Liver (tissue), 9 donors: ENCODE results near the gene RFWD3. TPM values are rescaled to one million over a fixed set of nuclear protein-coding genes. Genes with fewer than 3 reads are reported as not detected.

Source experiments
- DNase-seq: peaks from one replicate; pipeline ENCODE4 v3.0.0-alpha.2; 2017; ENCODE audit warnings: low spot score
- H3K27ac ChIP-seq, 2 donors: one replicate each; pipeline ENCODE4 v1.7.0; 2013; ENCODE audit warnings: inconsistent platforms in 2 of 2, low read length in 2 of 2, control low read depth in 1 of 2, low read depth in 1 of 2, mild to moderate bottlenecking in 1 of 2
- H3K27me3 ChIP-seq, 4 donors: one replicate each; pipeline versions ENCODE4 v1.6.1 to v1.7.0; 2013; ENCODE audit warnings: low read length in 3 of 4, inconsistent platforms in 1 of 4, mild to moderate bottlenecking in 1 of 4, moderate library complexity in 1 of 4; ENCODE audit not compliant: control insufficient read depth in 4 of 4, insufficient read depth in 4 of 4
- H3K36me3 ChIP-seq, 4 donors: one replicate each; pipeline versions ENCODE4 v1.6.1 to v1.7.0; 2013; ENCODE audit warnings: low read length in 3 of 4, mild to moderate bottlenecking in 3 of 4, low read depth in 1 of 4, moderate library complexity in 1 of 4; ENCODE audit not compliant: control insufficient read depth in 4 of 4, insufficient read depth in 3 of 4
- H3K4me1 ChIP-seq, 4 donors: one replicate each; pipeline versions ENCODE4 v1.6.1 to v1.7.0; 2013; ENCODE audit warnings: low read length in 3 of 4, mild to moderate bottlenecking in 3 of 4, moderate library complexity in 1 of 4; ENCODE audit not compliant: control insufficient read depth in 4 of 4, insufficient read depth in 4 of 4
- H3K4me3 ChIP-seq, 3 donors: one replicate each; pipeline versions ENCODE4 v1.6.1 to v1.7.0; 2013; ENCODE audit warnings: low read length in 3 of 3, control low read depth in 1 of 3, low read depth in 1 of 3, mild to moderate bottlenecking in 1 of 3
- H3K9ac ChIP-seq, 2 donors: one replicate each; pipeline ENCODE4 v1.7.0; 2013; ENCODE audit warnings: low read length in 2 of 2, mild to moderate bottlenecking in 2 of 2, moderate library complexity in 2 of 2, control low read depth in 1 of 2, low read depth in 1 of 2
- H3K9me3 ChIP-seq, 4 donors: one replicate each; pipeline versions ENCODE4 v1.6.1 to v1.7.0; 2013; ENCODE audit warnings: low read length in 3 of 4; ENCODE audit not compliant: control insufficient read depth in 4 of 4
- EGR1 ChIP-seq, 2 donors: IDR thresholded peaks; 2 replicates each; pipeline ENCODE4 v1.6.1; 2016 to 2018; ENCODE audit warnings: antibody characterized with exemption in 2 of 2, low read depth in 2 of 2
- FOXA2 ChIP-seq: IDR thresholded peaks from 2 replicates; pipeline ENCODE4 v1.6.1; 2016; ENCODE audit warnings: antibody characterized with exemption
- GABPA ChIP-seq, 2 donors: IDR thresholded peaks in 1 of 2; conservative IDR thresholded peaks in 1 of 2; 2 replicates each; pipeline ENCODE4 v1.6.1; 2016; ENCODE audit warnings: antibody characterized with exemption in 2 of 2, mild to moderate bottlenecking in 1 of 2, moderate library complexity in 1 of 2
- HNF4A ChIP-seq, 2 donors: conservative IDR thresholded peaks; 2 replicates each; pipeline ENCODE4 v1.6.1; 2016; ENCODE audit warnings: antibody characterized with exemption in 2 of 2, mild to moderate bottlenecking in 2 of 2
- HNF4G ChIP-seq: IDR thresholded peaks from 2 replicates; pipeline ENCODE4 v1.6.1; 2016; ENCODE audit warnings: antibody characterized with exemption
- JUND ChIP-seq, 2 donors: IDR thresholded peaks; 2 replicates each; pipeline ENCODE4 v1.6.1; 2016; ENCODE audit warnings: antibody characterized with exemption in 2 of 2
- MAX ChIP-seq: IDR thresholded peaks from 2 replicates; pipeline ENCODE4 v1.6.1; 2016; ENCODE audit warnings: antibody characterized with exemption
- NR2F2 ChIP-seq: IDR thresholded peaks from 2 replicates; pipeline ENCODE4 v1.6.1; 2016; ENCODE audit warnings: antibody characterized with exemption
- RAD21 ChIP-seq, 2 donors: IDR thresholded peaks; 2 replicates each; pipeline ENCODE4 v1.6.1; 2016; ENCODE audit warnings: antibody characterized with exemption in 2 of 2, mild to moderate bottlenecking in 2 of 2
- RXRA ChIP-seq, 2 donors: IDR thresholded peaks; 2 replicates each; pipeline ENCODE4 v1.6.1; 2017 to 2018; ENCODE audit warnings: antibody characterized with exemption in 2 of 2, mild to moderate bottlenecking in 1 of 2
- SP1 ChIP-seq: IDR thresholded peaks from 2 replicates; pipeline ENCODE4 v1.6.1; 2018; ENCODE audit warnings: antibody characterized with exemption, mild to moderate bottlenecking
- TAF1 ChIP-seq: conservative IDR thresholded peaks from 2 replicates; pipeline ENCODE4 v1.6.1; 2016; ENCODE audit warnings: antibody characterized with exemption, mild to moderate bottlenecking
- YY1 ChIP-seq: IDR thresholded peaks from 2 replicates; pipeline ENCODE4 v1.6.1; 2016; ENCODE audit warnings: antibody characterized with exemption, mild to moderate bottlenecking
- WGBS: extraction: QIAGEN DNeasy Blood & Tissue Kit; methylation state at CpG from one replicate; pipeline ENCODE4 v1.1.7; 2013; 5-methylcytosine and 5-hydroxymethylcytosine counted together
- polyA plus RNA-seq, 2 donors: library from polyadenylated mRNA; stranded (reverse) in 1 of 2; unstranded in 1 of 2; fragments of 200-250 nt in 1 of 2; fragments of >200 nt in 1 of 2; fragmentation: Nextera tagmentation in 1 of 2; extraction: Ambion mirVana in 1 of 2; gene quantifications; one replicate each; pipeline versions ENCODE4 v1.2.1 to v1.2.3, GENCODE V29; 2013 to 2015
- total RNA-seq, 2 donors: library from RNA; depleted of rRNA; stranded (reverse); fragments of >200 nt; gene quantifications; one replicate each; pipeline ENCODE4 v1.2.3, GENCODE V29; 2014
- TF ChIP-seq, protein P1 (sequence below): fragments of 150-350 bp; IDR thresholded peaks from 2 replicates; pipeline ENCODE4 v1.5.1; 2017; ENCODE audit warnings: improper control_type of control experiment, low read depth, low read length; ENCODE audit not compliant: missing input control
- TF ChIP-seq, protein P2 (sequence below): IDR thresholded peaks from 2 replicates; pipeline ENCODE4 v1.6.1; 2016; ENCODE audit warnings: antibody characterized with exemption
- TF ChIP-seq, protein P3 (sequence below): IDR thresholded peaks from 2 replicates; pipeline ENCODE4 v1.6.1; 2016; ENCODE audit warnings: antibody characterized with exemption, mild to moderate bottlenecking
- TF ChIP-seq, protein P4 (sequence below): IDR thresholded peaks from 2 replicates; pipeline ENCODE4 v1.6.1; 2016; ENCODE audit warnings: antibody characterized with exemption
- donor health status: healthy.
- donor health status: healthy.
- donor health status: healthy.
- donor health status: healthy.
- donor health status: healthy.

The RFWD3 gene
- total and polyA plus RNA-seq, 4 donors: 2.4 to 21.8 (median 9.0) TPM

- Histone ChIP-seq H3K27me3 (no peaks in the 10 kb centered on the region), H3K9ac (no peak overlapping the region), H3K9me3 (no peaks in the 10 kb centered on the region), H3K4me1 (peaks cover 3 to 30% (median 15%) of the 10 kb centered on the region in 4 donors), H3K4me3 (no peak overlapping the region), H3K27ac (no peak overlapping the region), H3K36me3 (no peaks in the 10 kb centered on the region)
- WGBS: 67% methylated on average over 9 of the region's 9 CpGs
- no peak for TF ChIP-seq HNF4G
- no peak for DNase-seq
Measured at GRCh38 chr16:74601126-74601871, 65.4 kb downstream of the RFWD3 start.

DNA sequence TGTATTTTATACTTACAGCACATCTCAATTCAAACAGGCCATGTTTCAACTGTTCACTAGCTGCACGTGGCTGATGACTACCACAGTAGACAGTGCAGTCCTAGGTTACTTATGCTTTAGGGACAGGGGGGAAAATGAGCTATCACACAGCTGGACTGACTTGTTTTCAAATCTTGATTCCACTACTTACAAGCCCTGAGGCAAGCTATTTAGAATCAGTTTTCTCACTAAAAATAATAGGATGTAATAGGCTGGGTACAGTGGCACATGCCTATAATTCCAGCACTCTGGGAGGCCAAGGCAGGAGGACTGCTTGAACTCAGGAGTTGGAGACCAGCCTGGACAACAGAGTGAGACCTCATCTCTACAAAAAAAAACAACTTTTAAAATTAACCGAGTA lies 70.1 kb downstream of the RFWD3 start:
- H3K4me1 ChIP-seq: peaks cover 2 to 15% (median 8%) of the 10 kb centered on the region in 4 donors
- H3K27ac ChIP-seq: no peak overlapping the region
- no peak overlapping the region for H3K4me3 ChIP-seq
- no peaks in the 10 kb centered on the region for H3K27me3 ChIP-seq
- no peak for DNase-seq
- TF ChIP-seq FOXA2 (no peak), RXRA (IDR thresholded peaks at IDR 0.05) (no peak), YY1 (no peak), EGR1 (IDR thresholded peaks at IDR 0.05; ENCODE audit: low read depth in 2 of 2) (no peak), RAD21 (IDR thresholded peaks at IDR 0.05) (no peak), GABPA (IDR thresholded peaks at IDR 0.05 in 1 of 2, conservative IDR thresholded peaks at IDR 0.05 in 1 of 2) (no peak), SP1 (no peak), TAF1 (no peak), NR2F2 (no peak), HNF4A (conservative IDR thresholded peaks at IDR 0.05) (no peak), MAX (no peak), JUND (IDR thresholded peaks at IDR 0.05) (no peak)
- TF ChIP-seq, protein P1, sequence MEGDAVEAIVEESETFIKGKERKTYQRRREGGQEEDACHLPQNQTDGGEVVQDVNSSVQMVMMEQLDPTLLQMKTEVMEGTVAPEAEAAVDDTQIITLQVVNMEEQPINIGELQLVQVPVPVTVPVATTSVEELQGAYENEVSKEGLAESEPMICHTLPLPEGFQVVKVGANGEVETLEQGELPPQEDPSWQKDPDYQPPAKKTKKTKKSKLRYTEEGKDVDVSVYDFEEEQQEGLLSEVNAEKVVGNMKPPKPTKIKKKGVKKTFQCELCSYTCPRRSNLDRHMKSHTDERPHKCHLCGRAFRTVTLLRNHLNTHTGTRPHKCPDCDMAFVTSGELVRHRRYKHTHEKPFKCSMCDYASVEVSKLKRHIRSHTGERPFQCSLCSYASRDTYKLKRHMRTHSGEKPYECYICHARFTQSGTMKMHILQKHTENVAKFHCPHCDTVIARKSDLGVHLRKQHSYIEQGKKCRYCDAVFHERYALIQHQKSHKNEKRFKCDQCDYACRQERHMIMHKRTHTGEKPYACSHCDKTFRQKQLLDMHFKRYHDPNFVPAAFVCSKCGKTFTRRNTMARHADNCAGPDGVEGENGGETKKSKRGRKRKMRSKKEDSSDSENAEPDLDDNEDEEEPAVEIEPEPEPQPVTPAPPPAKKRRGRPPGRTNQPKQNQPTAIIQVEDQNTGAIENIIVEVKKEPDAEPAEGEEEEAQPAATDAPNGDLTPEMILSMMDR: no peak
- TF ChIP-seq, protein P2, sequence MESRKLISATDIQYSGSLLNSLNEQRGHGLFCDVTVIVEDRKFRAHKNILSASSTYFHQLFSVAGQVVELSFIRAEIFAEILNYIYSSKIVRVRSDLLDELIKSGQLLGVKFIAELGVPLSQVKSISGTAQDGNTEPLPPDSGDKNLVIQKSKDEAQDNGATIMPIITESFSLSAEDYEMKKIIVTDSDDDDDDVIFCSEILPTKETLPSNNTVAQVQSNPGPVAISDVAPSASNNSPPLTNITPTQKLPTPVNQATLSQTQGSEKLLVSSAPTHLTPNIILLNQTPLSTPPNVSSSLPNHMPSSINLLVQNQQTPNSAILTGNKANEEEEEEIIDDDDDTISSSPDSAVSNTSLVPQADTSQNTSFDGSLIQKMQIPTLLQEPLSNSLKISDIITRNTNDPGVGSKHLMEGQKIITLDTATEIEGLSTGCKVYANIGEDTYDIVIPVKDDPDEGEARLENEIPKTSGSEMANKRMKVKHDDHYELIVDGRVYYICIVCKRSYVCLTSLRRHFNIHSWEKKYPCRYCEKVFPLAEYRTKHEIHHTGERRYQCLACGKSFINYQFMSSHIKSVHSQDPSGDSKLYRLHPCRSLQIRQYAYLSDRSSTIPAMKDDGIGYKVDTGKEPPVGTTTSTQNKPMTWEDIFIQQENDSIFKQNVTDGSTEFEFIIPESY: no peak
- TF ChIP-seq, protein P3, sequence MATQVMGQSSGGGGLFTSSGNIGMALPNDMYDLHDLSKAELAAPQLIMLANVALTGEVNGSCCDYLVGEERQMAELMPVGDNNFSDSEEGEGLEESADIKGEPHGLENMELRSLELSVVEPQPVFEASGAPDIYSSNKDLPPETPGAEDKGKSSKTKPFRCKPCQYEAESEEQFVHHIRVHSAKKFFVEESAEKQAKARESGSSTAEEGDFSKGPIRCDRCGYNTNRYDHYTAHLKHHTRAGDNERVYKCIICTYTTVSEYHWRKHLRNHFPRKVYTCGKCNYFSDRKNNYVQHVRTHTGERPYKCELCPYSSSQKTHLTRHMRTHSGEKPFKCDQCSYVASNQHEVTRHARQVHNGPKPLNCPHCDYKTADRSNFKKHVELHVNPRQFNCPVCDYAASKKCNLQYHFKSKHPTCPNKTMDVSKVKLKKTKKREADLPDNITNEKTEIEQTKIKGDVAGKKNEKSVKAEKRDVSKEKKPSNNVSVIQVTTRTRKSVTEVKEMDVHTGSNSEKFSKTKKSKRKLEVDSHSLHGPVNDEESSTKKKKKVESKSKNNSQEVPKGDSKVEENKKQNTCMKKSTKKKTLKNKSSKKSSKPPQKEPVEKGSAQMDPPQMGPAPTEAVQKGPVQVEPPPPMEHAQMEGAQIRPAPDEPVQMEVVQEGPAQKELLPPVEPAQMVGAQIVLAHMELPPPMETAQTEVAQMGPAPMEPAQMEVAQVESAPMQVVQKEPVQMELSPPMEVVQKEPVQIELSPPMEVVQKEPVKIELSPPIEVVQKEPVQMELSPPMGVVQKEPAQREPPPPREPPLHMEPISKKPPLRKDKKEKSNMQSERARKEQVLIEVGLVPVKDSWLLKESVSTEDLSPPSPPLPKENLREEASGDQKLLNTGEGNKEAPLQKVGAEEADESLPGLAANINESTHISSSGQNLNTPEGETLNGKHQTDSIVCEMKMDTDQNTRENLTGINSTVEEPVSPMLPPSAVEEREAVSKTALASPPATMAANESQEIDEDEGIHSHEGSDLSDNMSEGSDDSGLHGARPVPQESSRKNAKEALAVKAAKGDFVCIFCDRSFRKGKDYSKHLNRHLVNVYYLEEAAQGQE: no peak
- TF ChIP-seq, protein P4, sequence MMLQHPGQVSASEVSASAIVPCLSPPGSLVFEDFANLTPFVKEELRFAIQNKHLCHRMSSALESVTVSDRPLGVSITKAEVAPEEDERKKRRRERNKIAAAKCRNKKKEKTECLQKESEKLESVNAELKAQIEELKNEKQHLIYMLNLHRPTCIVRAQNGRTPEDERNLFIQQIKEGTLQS: no peak
- no peak overlapping the region for H3K9ac ChIP-seq
- H3K9me3 ChIP-seq: no peaks in the 10 kb centered on the region
- 93% methylated on average over 2 of the region's 2 CpGs for WGBS
- H3K36me3 ChIP-seq: no peaks in the 10 kb centered on the region
